ENCODE data around the gene HOXC9.

GRCh38 chr12:54015018-54015931 lies 15.3 kb downstream of the HOXC9 start:
- TF ChIP-seq CTCF (IDR thresholded peaks at IDR 0.05) (no peak), POLR2AphosphoS5 (IDR thresholded peaks at IDR 0.05) (no peak)

All from breast epithelium (tissue), 3 donors.